Mucosa of stomach (tissue), 1 donor: ENCODE measurements around the gene DTNB.
"Not testable (repeated sequence)": the region's sequence is repeated elsewhere in the genome, so short reads cannot be mapped to it uniquely, and the experiment has no call there.

Experiments used
- H3K27me3 ChIP-seq: one replicate; pipeline ENCODE4 v1.7.0; 2013; ENCODE audit warnings: mild to moderate bottlenecking, low read length; ENCODE audit not compliant: control insufficient read depth, insufficient read depth
- H3K36me3 ChIP-seq: one replicate; pipeline ENCODE4 v1.7.0; 2013; ENCODE audit warnings: low read length; ENCODE audit not compliant: control insufficient read depth, insufficient read depth
- H3K4me1 ChIP-seq: one replicate; pipeline ENCODE4 v1.7.0; 2013; ENCODE audit warnings: mild to moderate bottlenecking, low read length; ENCODE audit not compliant: control insufficient read depth, insufficient read depth
- H3K4me3 ChIP-seq: one replicate; pipeline ENCODE4 v1.7.0; 2013; ENCODE audit warnings: low read length
- H3K9ac ChIP-seq: one replicate; pipeline ENCODE4 v1.7.0; 2013; ENCODE audit warnings: mild to moderate bottlenecking, low read length, moderate library complexity
- H3K9me3 ChIP-seq: one replicate; pipeline ENCODE4 v1.7.0; 2013; ENCODE audit warnings: mild to moderate bottlenecking, low read length, moderate library complexity; ENCODE audit not compliant: control insufficient read depth
- donor health status: Pancreatic carcinoma.

The DTNB gene

DNA sequence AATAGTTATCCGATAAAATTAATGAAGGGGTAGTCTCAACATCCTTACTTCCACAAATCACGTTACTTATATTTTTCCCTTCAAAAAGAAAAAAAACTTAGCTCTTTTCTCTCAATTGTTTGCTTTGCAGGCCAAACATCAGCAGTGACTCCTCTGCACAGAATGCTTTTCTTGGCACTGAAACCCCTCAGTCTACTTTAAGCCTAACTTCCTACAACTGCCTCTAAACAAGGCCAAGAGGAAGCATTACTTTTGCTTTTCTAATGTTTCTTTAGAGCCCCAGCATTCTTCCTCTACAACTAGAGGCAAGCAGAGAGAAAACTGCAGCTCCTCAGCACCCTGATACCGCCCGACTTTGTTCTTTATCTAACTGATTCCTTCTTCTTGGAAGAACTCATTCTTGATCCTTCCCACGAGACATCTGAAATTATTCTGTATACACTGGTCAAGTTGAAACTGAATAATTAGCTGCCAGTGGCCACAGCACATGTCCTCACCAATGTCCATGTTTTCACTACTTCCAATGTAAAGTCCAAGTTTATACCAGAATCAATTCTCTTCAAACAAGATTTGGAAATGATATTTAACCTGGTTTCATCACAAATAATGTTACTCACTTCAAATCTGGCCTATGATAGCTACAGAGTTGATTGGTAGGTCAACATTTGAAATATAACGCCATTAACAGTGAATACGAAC lies 55.3 kb downstream of the DTNB start:
- H3K9me3 ChIP-seq = no peaks in the 10 kb centered on the region
- H3K4me1 ChIP-seq = peaks cover 20% of the 10 kb centered on the region
- H3K36me3 ChIP-seq = no peaks in the 10 kb centered on the region
- H3K27me3 ChIP-seq = no peaks in the 10 kb centered on the region
- no peak overlapping the region for H3K9ac ChIP-seq
- H3K4me3 ChIP-seq = no peak overlapping the region

GRCh38 chr2:25615920-25616319 lies 57.5 kb downstream of the DTNB start:
- Histone ChIP-seq H3K4me1 (peaks cover 20% of the 10 kb centered on the region), H3K36me3 (no peaks in the 10 kb centered on the region), H3K9me3 (no peaks in the 10 kb centered on the region), H3K4me3 (no peak overlapping the region), H3K27me3 (no peaks in the 10 kb centered on the region), H3K9ac (no peak overlapping the region)

GRCh38 chr2:25615386-25615785 lies 58.0 kb downstream of the DTNB start:
- Histone ChIP-seq H3K9ac (no peak overlapping the region), H3K36me3 (no peaks in the 10 kb centered on the region), H3K4me3 (no peak overlapping the region), H3K27me3 (no peaks in the 10 kb centered on the region), H3K4me1 (peaks cover 20% of the 10 kb centered on the region), H3K9me3 (no peaks in the 10 kb centered on the region)

- Histone ChIP-seq H3K4me1 (peaks cover 20% of the 10 kb centered on the region), H3K9me3 (no peaks in the 10 kb centered on the region), H3K9ac (no peak overlapping the region), H3K36me3 (no peaks in the 10 kb centered on the region), H3K4me3 (no peak overlapping the region), H3K27me3 (no peaks in the 10 kb centered on the region)
Observed at GRCh38 chr2:25614711-25615110, 58.7 kb downstream of the DTNB start.

DNA sequence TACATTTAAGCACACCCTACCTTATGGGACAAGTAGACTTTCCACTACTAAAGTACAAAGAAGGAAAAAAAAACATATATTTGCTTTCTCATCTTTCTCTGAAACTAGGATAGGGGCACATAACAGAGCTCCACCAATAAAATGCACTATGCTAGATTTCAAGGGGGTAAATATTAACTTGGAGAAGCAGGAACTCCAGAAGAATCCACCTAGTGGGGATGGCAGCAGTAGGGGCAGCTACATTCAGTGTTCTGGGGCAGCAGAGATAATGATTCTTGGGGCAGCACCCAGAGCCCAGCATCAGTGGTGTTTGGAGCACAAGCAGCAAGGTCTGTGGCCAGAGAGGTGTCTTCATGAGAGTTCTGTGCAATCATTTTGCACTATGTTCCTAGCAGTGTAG lies 64.7 kb downstream of the DTNB start:
- H3K4me1 ChIP-seq = no peaks in the 10 kb centered on the region
- H3K9me3 ChIP-seq = no peaks in the 10 kb centered on the region
- no peak overlapping the region for H3K4me3 ChIP-seq
- no peaks in the 10 kb centered on the region for H3K36me3 ChIP-seq
- H3K27me3 ChIP-seq = no peaks in the 10 kb centered on the region
- H3K9ac ChIP-seq = no peak overlapping the region

DNA sequence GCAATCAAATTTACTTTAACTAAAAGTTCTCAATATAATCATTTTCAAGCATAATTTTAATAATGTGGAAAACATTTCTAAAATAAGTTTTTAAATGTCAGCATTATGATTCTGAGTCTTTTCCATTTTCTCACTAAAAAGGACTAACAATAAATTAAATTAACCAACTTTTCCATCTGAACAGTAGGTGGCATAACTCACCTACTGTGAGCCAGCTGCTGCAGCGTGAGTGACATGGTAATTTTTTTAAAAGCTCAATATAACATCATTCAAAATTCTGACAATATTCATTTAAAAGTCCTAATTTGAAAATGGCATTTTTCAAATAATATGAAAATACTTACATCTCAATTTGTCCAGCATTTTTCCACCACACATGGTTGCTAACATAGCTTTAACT lies 66.5 kb downstream of the DTNB start:
- Histone ChIP-seq H3K9me3 (no peaks in the 10 kb centered on the region), H3K4me1 (no peaks in the 10 kb centered on the region), H3K36me3 (no peaks in the 10 kb centered on the region), H3K27me3 (no peaks in the 10 kb centered on the region), H3K4me3 (no peak overlapping the region), H3K9ac (no peak overlapping the region)

DNA sequence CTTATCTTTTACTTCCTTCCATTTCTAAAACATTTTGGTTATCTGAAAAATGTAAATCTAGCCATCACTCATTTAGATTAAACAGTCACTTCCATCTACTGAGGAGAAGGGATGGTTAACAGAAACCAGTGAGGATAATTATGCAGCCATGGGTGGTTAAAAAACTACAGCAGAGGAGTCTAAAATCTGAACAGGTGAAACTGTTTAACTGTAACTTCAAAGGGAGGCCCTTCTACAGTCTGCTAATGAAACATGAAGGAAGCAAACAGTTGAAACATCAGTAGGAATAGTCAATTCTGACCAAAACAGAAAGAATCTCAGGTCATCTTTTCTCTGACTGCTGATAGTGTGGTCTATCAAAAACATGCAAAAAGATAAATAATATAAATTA lies 71.0 kb downstream of the DTNB start:
- Histone ChIP-seq H3K9ac (no peak overlapping the region), H3K4me1 (no peaks in the 10 kb centered on the region), H3K36me3 (no peaks in the 10 kb centered on the region), H3K9me3 (no peaks in the 10 kb centered on the region), H3K27me3 (no peaks in the 10 kb centered on the region), H3K4me3 (no peak overlapping the region)

DNA sequence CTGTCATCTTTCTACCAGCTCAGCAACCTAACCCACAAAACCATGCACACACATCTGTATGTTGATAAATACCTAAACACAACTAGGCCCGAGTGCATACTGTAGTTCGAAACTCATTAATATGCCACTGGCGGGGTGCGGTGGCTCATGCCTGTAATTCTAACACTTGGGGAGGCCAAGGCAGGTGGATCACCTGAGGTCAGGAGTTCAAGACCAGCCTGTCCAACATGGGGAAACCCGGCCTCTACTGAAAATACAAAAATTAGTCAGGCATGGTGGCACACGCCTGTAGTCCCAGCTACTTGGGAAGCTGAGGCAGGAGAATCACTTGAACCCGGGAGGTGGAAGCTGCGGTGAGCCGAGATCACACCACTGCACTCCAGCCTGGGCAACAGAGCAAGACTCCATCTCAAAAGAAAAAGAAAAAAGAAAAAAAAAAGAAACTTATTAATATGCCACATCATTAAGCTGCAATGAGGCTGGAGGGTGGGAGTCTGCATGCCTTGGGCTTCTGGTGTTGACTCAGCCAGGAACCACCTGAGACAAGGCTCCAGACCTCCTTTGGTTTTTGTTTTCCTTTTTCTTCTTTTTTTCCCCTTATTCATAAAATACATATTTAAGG lies 71.6 kb downstream of the DTNB start:
- H3K27me3 ChIP-seq, H3K9ac ChIP-seq, H3K9me3 ChIP-seq, H3K4me1 ChIP-seq, H3K4me3 ChIP-seq, H3K36me3 ChIP-seq: not testable (repeated sequence)

DNA sequence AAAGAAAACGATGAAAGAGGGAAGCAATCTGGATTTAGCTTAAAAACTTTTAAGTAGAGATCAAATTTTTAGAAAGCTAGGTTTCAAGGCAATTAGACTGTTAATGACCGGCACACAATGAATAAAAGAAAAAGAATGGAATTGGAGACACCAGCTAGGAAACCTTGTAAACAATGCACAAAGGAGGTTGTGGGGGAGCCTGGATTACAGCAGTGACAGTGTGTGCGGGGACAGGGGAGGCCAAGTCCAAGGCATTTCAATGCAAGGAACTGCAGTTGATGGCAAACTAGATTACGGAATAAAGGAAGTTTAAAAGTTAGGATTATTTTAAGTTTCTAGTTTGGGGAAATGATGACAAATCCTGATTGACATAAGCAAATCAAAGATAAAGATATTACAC lies 74.5 kb downstream of the DTNB start:
- no peaks in the 10 kb centered on the region for H3K27me3 ChIP-seq
- H3K4me3 ChIP-seq = no peak overlapping the region
- H3K9ac ChIP-seq = no peak overlapping the region
- no peaks in the 10 kb centered on the region for H3K9me3 ChIP-seq
- H3K4me1 ChIP-seq = no peaks in the 10 kb centered on the region
- no peaks in the 10 kb centered on the region for H3K36me3 ChIP-seq

DNA sequence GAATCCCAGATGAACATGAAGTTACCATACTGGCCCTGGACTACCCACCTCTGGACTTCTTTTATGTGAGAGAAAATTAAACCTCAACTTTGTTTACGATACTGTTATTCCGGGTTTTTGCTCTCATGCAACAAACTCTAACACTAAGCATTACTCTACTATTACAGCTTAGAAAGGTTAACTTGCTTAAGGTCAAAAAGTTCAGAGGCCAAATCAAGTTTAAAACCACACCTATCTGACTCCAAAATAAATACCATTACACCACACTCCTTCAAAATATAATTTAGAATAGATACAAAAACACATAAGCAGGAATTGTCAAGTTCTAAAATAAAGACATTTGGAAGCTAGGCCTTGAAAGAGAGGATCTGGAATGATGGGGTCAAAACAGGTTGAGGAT lies 75.0 kb downstream of the DTNB start:
- Histone ChIP-seq H3K4me1 (no peaks in the 10 kb centered on the region), H3K36me3 (no peaks in the 10 kb centered on the region), H3K27me3 (no peaks in the 10 kb centered on the region), H3K9ac (no peak overlapping the region), H3K4me3 (no peak overlapping the region), H3K9me3 (no peaks in the 10 kb centered on the region)

DNA sequence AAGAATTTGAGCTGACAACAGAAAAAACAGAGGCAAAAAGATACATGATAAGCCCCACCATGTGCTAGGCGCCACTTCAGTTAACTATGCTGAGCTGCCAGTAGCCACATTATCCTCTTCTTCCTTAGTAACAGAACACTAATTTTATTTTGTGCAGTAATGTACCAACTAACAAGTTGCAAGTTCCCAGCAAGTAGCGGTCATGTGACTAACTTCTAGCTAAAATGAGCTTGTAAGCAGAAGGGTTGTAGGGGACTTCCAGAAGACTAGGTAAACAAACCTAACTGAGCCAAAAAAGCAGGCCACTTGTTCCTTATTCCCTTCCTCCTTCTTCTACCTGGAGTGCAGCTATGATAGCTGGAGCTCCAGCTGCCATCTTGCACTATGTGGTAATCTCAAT lies 75.5 kb downstream of the DTNB start:
- H3K27me3 ChIP-seq = no peaks in the 10 kb centered on the region
- H3K4me3 ChIP-seq = no peak overlapping the region
- no peak overlapping the region for H3K9ac ChIP-seq
- no peaks in the 10 kb centered on the region for H3K9me3 ChIP-seq
- no peaks in the 10 kb centered on the region for H3K4me1 ChIP-seq
- no peaks in the 10 kb centered on the region for H3K36me3 ChIP-seq

- Histone ChIP-seq H3K4me3 (no peak overlapping the region), H3K9ac (no peak overlapping the region), H3K36me3 (no peaks in the 10 kb centered on the region), H3K27me3 (no peaks in the 10 kb centered on the region), H3K9me3 (no peaks in the 10 kb centered on the region), H3K4me1 (no peaks in the 10 kb centered on the region)
Observed at GRCh38 chr2:25596516-25597244, 76.7 kb downstream of the DTNB start.
